AG04449 (cell line): ENCODE measurements around the gene PAX4.

Source experiments
- CTCF ChIA-PET: fragments of 350-600 bp; formaldehyde crosslinking; extraction: SDS; loops from one replicate; lab custom pipeline; 2021; ENCODE audit warnings: antibody characterized with exemption; lab: Yijun Ruan, JAX
- POLR2A ChIA-PET: fragments of 400-600, 350-600 bp; formaldehyde crosslinking; extraction: SDS; loops from one replicate; lab custom pipeline; 2020; ENCODE audit warnings: antibody characterized with exemption, inconsistent platforms; lab: Yijun Ruan, JAX
- DNase-seq: peaks from one replicate; pipeline ENCODE4 v3.0.0-alpha.2; 2010; ENCODE audit warnings: low read depth, low spot score
- H3K4me3 ChIP-seq: 2 replicates; pipeline ENCODE4 v1.5.1; 2011; ENCODE audit warnings: low read depth, mild to moderate bottlenecking, control low read depth, low read length
- TF ChIP-seq, protein P1 (sequence below): IDR thresholded peaks from one replicate; pipeline ENCODE4 v1.5.1; 2011; ENCODE audit warnings: mild to moderate bottlenecking, moderate library complexity, low read length, control low read depth, inconsistent platforms; ENCODE audit not compliant: insufficient read depth; ENCODE audit errors: missing control alignments

The PAX4 gene

DNA sequence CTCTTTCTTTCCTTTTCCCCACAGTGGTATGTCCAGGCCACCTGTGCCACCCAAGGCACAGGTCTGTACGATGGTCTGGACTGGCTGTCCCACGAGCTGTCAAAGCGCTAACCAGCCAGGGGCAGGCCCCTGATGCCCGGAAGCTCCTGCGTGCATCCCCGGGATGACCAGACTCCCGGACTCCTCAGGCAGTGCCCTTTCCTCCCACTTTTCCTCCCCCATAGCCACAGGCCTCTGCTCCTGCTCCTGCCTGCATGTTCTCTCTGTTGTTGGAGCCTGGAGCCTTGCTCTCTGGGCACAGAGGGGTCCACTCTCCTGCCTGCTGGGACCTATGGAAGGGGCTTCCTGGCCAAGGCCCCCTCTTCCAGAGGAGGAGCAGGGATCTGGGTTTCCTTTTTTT is 26.8 kb downstream of the PAX4 start:
- TF ChIP-seq, protein P1, sequence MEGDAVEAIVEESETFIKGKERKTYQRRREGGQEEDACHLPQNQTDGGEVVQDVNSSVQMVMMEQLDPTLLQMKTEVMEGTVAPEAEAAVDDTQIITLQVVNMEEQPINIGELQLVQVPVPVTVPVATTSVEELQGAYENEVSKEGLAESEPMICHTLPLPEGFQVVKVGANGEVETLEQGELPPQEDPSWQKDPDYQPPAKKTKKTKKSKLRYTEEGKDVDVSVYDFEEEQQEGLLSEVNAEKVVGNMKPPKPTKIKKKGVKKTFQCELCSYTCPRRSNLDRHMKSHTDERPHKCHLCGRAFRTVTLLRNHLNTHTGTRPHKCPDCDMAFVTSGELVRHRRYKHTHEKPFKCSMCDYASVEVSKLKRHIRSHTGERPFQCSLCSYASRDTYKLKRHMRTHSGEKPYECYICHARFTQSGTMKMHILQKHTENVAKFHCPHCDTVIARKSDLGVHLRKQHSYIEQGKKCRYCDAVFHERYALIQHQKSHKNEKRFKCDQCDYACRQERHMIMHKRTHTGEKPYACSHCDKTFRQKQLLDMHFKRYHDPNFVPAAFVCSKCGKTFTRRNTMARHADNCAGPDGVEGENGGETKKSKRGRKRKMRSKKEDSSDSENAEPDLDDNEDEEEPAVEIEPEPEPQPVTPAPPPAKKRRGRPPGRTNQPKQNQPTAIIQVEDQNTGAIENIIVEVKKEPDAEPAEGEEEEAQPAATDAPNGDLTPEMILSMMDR, result no peak
- POLR2A ChIA-PET, result no interaction called here
- CTCF ChIA-PET, result interaction anchor here (3.4 kb wide), 1 partner anchor 118 kb away, joined by 15 read pairs; no protein-coding TSS in a partner anchor

DNA sequence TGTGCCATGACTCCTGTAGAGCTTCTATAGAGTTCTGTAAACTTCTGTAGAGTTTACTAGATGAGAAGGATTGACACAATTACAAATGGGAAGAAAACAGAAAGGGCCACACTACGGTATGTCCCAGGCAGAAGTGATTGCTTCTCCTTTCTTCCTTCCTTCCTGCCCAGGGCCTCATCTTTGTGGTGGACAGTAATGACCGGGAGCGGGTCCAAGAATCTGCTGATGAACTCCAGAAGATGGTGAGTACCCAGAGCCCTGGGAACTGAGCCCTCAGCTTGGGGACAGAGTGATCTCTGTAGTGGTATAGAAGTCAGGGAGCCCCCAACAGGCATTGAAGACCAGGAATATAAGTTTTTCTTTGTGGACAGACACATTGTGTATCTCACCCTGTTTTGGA is 28.0 kb downstream of the PAX4 start:
- TF ChIP-seq, protein P1, result no peak
- ChIA-PET CTCF (interaction anchor here (1.3 to 3.4 kb wide), 4 partner anchors 11 to 620 kb away, joined by 3 to 15 read pairs (median 8); no protein-coding TSS in a partner anchor), POLR2A (no interaction called here)
- H3K4me3 ChIP-seq, result no peak overlapping the region
- DNase-seq, result no peak

More for the DNA sequence above, 26.8 kb downstream of the PAX4 start:
- DNase-seq, result no peak
- H3K4me3 ChIP-seq, result no peak overlapping the region

DNA sequence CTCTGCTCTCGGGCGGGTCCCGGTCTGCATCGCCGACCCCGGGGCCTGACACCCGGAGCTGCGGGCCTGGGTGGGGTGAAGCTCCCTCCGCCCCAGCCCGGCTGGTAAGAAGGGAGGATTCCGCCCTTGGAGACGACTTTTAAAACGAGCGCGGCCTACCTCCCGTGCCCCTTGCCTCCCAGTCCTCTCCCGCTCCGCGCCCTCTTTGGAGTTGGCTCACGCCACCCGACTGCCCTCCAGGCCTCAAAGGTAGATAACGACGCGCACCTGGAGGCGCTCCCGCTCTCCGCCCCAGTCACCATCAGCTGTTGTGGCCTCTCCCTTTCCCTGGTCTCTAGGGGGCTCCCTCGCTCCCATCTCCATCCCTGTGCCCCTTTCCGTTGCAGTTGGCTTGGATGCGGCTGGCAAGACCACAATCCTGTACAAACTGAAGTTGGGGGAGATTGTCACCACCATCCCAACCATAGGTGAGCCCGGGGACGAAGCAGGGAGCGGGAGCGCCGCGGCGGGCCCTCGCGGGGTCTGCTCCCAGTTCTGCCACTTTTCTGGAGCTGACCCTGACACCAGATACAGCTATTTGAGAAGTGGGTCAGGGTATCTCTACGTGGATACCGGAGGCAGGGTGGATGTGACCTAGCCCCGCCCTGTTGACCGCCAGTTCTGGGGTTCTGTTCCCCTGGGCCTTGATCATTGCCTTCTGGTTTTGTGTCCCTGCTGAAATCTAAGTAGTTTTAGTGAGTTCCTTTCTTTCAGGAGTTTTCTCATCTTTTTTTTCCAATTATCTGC is 29.1 kb downstream of the PAX4 start:
- DNase-seq, result no peak
- ChIA-PET POLR2A (interaction anchor here (1.3 kb wide), 1 partner anchor 118 kb away, joined by 5 read pairs; no protein-coding TSS in a partner anchor), CTCF (interaction anchor here (1.0 to 3.4 kb wide), 7 partner anchors 10 to 621 kb away, joined by 3 to 15 read pairs (median 4); no protein-coding TSS in a partner anchor)
- TF ChIP-seq, protein P1, result peak; percentile 79
- peak overlapping the region; percentile 94 for H3K4me3 ChIP-seq

GRCh38 chr7:127588019-127588696 is 29.8 kb downstream of the PAX4 start, which contains the start of gene ARF5:
TSS of gene ARF5 (plus strand) at chr7:127588411. CDS start at chr7:127588499, 88 bp downstream.
- no peak for DNase-seq
- ChIA-PET POLR2A (interaction anchor here (1.3 kb wide), 1 partner anchor 119 kb away, joined by 5 read pairs; no protein-coding TSS in a partner anchor), CTCF (interaction anchor here (1.0 to 3.4 kb wide), 6 partner anchors 10 to 622 kb away, joined by 3 to 15 read pairs (median 4); no protein-coding TSS in a partner anchor)
- H3K4me3 ChIP-seq, result peak within 1 kb of the TSS; percentile 94
- TF ChIP-seq, protein P1, result no peak

DNA sequence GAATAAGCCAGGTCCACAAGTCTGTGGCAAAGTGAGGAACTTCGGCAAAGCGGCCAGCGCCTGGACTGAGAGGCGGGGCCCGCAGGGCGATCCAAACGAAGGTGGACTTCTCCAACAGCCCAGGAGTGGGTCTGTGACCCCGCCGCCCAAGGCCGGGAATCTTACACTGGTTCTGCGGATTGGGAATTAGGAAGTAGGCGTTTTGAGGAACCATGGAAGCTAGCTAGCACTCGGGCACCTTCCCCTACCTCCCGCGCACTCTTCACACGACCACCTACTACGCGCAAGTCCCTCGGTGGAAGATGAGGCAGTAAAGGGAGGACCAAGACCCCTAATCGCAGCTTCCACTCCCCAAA is 30.3 kb downstream of the PAX4 start:
- CTCF ChIA-PET, result interaction anchor here (1.3 to 3.4 kb wide), 4 partner anchors 9 to 622 kb away, joined by 3 to 15 read pairs (median 6); no protein-coding TSS in a partner anchor
- POLR2A ChIA-PET, result no interaction called here
- no peak for DNase-seq
- H3K4me3 ChIP-seq, result peak overlapping the region; percentile 94
- TF ChIP-seq, protein P1, result no peak
